ENCODE results near the gene CTNS.
"Not testable (repeated sequence)": the region's sequence is repeated elsewhere in the genome, so short reads cannot be mapped to it uniquely, and the experiment has no call there.

CTNS gene

GRCh38 chr17:3698139-3698538, 61.6 kb downstream of the CTNS start:
- Mint-ChIP-seq H3K4me3 (no peak overlapping the region), H3K4me1 (peaks cover 20% of the 10 kb centered on the region), H3K36me3 (peaks cover 22% of the 10 kb centered on the region), H3K9me3 (no peaks in the 10 kb centered on the region), H3K27ac (no peak overlapping the region)
- DNase-seq (ENCODE audit: low spot score in 2 of 2) (no peak), ATAC-seq (no peak)

GRCh38 chr17:3699951-3700350, 63.4 kb downstream of the CTNS start:
- no peak for DNase-seq (ENCODE audit: low spot score in 2 of 2)
- no peak for ATAC-seq
- Mint-ChIP-seq H3K36me3 (peaks cover 10% of the 10 kb centered on the region), H3K27ac (no peak overlapping the region), H3K9me3 (no peaks in the 10 kb centered on the region), H3K4me1 (peaks cover 8% of the 10 kb centered on the region), H3K4me3 (no peak overlapping the region)

DNA sequence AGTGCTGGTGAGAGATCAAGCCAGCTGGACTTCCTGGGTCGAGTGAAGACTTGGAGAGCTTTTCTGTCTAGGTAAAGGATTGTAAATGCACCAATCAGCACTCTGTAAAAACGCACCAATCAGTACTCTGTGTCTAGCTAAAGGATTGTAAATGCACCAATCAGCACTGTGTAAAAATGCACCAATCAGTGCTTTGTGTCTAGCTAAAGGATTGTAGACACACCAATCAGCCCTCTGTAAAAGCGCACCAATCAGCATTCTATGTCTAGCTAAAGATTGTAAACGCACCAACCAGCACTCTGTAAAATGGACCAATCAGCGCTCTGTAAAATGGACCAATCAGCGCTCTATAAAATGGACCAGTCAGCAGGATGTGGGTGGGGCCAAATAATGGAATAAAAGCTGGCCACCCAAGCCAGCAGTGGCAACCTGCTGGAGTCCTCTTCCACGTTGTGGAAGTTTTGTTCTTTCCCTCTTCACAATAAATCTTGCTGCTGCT, 65.5 kb downstream of the CTNS start:
- not testable (repeated sequence) for ATAC-seq; H3K4me1 Mint-ChIP-seq; H3K4me3 Mint-ChIP-seq; H3K27ac Mint-ChIP-seq; H3K9me3 Mint-ChIP-seq; H3K36me3 Mint-ChIP-seq; DNase-seq (ENCODE audit: low spot score in 2 of 2)

DNA sequence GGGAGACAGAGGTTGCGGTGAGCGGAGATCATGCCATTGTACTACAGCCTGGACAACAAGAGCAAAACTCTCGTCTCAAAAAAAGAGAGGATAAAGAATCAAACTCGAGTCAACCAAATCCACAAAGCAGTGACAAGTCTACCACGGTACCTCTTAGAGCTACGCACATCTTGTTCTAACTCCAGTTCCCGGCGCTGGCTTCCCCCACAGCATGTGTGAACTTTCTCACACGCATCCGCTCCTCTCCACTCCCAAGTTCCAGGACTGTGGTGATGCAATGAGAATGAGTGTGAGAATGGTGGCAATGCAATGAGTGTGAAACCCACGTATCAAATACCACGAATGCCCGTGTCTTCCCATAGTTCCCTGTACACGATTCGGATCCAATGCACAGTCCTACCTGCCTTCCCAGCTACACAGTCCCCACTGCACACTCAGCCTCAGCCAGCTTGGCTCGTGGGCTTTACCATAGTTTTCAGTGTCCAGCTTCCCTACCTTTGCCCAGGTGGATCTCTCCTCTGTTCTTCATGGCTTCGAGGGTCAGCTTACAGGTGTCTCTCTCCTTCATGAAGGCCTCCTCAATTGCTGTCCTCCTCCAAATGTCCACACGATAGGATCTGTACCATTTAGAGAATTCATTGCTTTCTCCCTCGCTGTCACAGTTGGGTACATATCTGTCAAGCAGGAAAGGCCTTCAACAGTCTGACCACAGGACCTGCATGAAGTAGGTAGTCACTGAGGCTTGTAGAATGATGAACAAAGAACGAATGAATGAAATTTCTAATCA, 68.6 kb downstream of the CTNS start:
- peaks cover 5% of the 10 kb centered on the region for H3K36me3 Mint-ChIP-seq
- H3K4me3 Mint-ChIP-seq = no peak overlapping the region
- DNase-seq (ENCODE audit: low spot score in 2 of 2) (no peak), ATAC-seq (no peak)
- no peaks in the 10 kb centered on the region for H3K9me3 Mint-ChIP-seq
- H3K27ac Mint-ChIP-seq = no peak overlapping the region
- H3K4me1 Mint-ChIP-seq = peaks cover 17% of the 10 kb centered on the region

- H3K36me3 Mint-ChIP-seq; DNase-seq (ENCODE audit: low spot score in 2 of 2); ATAC-seq; H3K27ac Mint-ChIP-seq; H3K4me3 Mint-ChIP-seq; H3K9me3 Mint-ChIP-seq: not testable (repeated sequence)
- peaks cover 17% of the 10 kb centered on the region for H3K4me1 Mint-ChIP-seq
Measured at GRCh38 chr17:3705718-3705984, 69.1 kb downstream of the CTNS start.

DNA sequence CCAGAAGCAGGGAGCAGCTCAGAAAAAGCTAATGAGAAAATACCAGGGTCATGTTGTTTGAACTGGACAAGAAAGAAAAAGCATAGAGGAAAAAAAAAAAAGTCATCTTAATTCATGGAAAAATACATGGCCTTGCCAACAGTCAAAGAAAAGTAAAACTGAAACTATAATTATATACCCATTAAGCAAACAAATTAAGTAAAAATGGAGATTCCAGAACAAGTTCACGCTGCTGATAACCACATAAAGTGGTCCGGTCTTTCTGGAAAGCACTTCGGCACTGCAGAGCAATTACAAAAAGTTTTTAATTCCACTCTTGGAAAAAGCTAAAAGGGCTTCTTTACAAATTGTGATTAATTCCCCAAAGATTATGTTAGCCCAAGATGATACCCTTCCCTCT, 71.8 kb downstream of the CTNS start:
- H3K9me3 Mint-ChIP-seq = no peaks in the 10 kb centered on the region
- no peak for ATAC-seq
- H3K36me3 Mint-ChIP-seq = peaks cover 21% of the 10 kb centered on the region
- no peak overlapping the region for H3K4me3 Mint-ChIP-seq
- no peak overlapping the region for H3K27ac Mint-ChIP-seq
- no peak for DNase-seq (ENCODE audit: low spot score in 2 of 2)
- H3K4me1 Mint-ChIP-seq = peaks cover 37% of the 10 kb centered on the region

- Mint-ChIP-seq H3K36me3 (peaks cover 47% of the 10 kb centered on the region), H3K4me1 (peaks cover 40% of the 10 kb centered on the region), H3K4me3 (peak overlapping the region; percentile 49), H3K27ac (peak overlapping the region; percentile 46), H3K9me3 (no peaks in the 10 kb centered on the region)
- peak; percentile 99 for ATAC-seq
- DNase-seq (ENCODE audit: low spot score in 2 of 2) = peak; percentile 52 to 84
Measured at GRCh38 chr17:3710951-3711383, 74.4 kb downstream of the CTNS start.

All from stimulated activated effector memory CD8-positive, alpha-beta T cell treated with anti-CD3 and anti-CD28 coated beads, Interleukin-12 subunit alpha, Interleukin-12 subunit beta, amount 100 ng/mL, for 72 hours (primary cell).